GM13977 (cell line): Measurements from ENCODE around the gene SRRM3.

Experiments
- DNase-seq: peaks from one replicate; pipeline ENCODE4 v3.0.0; 2012; ENCODE audit warnings: low spot score
- in situ Hi-C: fragments of 300-500 bp; cut with MboI; formaldehyde crosslinking; loops from one replicate; pipeline ENCODE4 v1.12.0; 2022; ENCODE audit warnings: low sequenced_read_pairs, low pct_unique_long_range_greater_than_20kb, mixed read lengths, inconsistent platforms; ENCODE audit not compliant: unreplicated experiment
- TF ChIP-seq, protein P1 (sequence below): IDR thresholded peaks from 2 replicates; pipeline ENCODE4 v1.5.1; 2012; ENCODE audit warnings: mild to moderate bottlenecking, control low read depth; ENCODE audit not compliant: insufficient read depth; ENCODE audit errors: extremely low read depth, missing control alignments

Gene SRRM3

DNA sequence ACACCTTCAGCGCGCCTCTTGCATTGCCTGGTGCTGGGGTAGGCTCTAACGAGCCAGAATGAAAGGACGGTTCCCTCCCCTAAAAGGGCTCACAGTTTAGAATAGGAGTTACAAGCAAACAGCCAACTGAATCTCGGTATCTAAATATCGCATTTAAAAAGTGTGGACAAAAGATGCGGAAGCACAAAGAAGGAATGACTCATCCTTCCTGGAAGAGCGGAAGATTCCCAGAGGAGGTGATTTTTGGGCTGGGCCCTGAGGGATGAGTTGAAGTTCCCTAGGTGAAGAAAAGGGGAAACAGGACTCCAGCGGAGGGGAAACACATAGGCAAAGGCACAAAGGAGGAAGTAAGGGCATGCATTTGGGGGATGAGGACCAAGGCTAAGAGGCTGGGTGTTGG lies 29.9 kb downstream of the SRRM3 start:
- no peak for DNase-seq
- in situ Hi-C loops: no loop called here
- TF ChIP-seq, protein P1, sequence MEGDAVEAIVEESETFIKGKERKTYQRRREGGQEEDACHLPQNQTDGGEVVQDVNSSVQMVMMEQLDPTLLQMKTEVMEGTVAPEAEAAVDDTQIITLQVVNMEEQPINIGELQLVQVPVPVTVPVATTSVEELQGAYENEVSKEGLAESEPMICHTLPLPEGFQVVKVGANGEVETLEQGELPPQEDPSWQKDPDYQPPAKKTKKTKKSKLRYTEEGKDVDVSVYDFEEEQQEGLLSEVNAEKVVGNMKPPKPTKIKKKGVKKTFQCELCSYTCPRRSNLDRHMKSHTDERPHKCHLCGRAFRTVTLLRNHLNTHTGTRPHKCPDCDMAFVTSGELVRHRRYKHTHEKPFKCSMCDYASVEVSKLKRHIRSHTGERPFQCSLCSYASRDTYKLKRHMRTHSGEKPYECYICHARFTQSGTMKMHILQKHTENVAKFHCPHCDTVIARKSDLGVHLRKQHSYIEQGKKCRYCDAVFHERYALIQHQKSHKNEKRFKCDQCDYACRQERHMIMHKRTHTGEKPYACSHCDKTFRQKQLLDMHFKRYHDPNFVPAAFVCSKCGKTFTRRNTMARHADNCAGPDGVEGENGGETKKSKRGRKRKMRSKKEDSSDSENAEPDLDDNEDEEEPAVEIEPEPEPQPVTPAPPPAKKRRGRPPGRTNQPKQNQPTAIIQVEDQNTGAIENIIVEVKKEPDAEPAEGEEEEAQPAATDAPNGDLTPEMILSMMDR: no peak

DNA sequence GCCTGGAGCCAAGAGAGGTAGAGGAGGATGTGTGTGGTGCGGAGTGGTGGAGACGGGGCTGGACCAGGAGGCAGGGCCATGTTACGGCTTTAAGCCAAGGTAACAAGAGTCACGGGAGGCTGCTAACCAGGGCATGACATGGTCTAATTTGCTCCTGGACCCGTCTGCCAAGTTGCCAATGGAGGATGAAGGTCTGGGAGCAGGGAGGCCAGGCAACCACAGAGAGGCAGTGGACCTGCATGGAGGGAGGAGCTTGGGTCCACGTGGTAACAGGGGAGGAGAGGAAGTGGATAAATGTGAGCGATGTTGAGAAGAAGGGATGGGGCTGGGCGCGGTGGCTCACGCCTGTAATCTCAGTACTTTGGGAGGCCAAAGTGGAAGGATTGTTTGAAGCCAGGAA lies 31.0 kb downstream of the SRRM3 start:
- no peak for DNase-seq
- in situ Hi-C loops: no loop called here
- TF ChIP-seq, protein P1: no peak

DNA sequence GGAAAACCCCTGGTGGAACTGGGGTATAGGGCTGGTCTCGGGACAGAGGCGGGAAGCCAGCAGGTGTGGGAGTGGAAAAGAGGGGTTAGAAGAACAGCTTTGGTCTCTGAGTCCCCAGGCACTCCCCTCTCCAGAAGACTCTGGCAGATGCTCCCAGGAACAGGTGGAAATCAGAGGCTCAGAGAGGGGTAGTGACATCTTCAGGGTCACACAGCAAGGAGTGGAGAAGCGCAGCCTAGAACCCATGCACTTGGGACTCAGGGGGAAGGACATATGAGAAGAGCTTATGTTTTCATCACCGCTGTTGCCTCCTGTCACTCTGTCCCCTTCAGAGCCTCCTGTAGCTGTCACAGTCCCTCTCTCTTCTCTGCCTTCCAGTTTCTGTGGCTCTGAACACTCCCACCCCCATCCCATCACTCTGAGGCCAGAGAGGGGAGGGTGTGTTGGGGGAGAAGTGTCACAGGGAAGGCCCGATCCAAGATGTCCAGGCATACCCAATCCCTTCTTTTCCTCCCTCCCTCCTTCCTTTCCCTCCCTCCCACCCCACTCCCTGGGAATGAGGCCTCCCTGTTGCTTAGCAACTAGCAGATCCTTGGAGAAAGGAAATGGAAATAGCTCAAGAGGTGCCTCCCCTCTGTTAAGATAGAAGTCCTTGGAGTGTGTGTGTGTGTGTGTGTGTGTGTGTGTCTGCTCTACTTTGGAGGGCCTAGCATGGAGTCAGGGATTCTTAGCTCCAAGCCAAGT lies 32.0 kb downstream of the SRRM3 start:
- DNase-seq: no peak
- in situ Hi-C loops: no loop called here
- TF ChIP-seq, protein P1: no peak

DNA sequence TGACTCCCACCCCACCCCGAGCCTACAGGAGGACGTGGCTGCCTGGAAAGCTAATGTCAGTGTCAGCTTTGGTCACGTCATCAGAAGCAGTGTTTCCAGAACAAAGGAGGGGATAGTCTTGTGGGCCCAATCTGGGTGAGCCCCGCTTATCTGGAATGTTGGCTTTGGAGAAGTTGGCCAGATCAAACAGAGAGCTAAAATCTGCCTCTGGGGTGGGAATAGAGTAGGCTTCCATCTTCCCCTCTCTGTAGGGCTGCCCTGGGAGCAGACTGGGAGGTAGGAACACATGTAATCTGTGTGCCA lies 32.5 kb downstream of the SRRM3 start:
- TF ChIP-seq, protein P1: no peak
- in situ Hi-C loops: no loop called here
- no peak for DNase-seq

DNA sequence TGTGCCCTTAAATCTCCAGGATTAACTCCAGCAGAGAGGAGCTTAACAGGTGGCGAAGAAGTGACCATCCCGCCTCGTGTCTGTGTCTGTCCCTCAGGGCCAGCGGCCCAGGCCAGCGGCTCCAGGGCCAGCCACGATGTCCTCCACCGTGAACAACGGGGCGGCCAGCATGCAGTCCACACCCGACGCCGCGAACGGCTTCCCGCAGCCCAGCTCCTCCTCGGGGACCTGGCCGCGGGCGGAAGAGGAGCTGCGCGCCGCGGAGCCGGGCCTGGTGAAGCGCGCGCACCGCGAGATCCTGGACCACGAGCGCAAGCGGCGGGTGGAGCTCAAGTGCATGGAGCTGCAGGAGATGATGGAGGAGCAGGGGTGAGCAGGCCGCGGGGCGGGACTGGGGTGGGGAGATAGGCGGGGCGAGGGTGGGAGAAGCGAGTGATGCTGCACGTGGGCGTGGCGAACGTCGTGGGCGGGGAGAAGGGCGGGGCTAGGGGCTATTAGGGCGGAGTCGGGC lies 33.3 kb downstream of the SRRM3 start:
- in situ Hi-C loops: no loop called here
- TF ChIP-seq, protein P1: no peak
- DNase-seq: peak; percentile 93

DNA sequence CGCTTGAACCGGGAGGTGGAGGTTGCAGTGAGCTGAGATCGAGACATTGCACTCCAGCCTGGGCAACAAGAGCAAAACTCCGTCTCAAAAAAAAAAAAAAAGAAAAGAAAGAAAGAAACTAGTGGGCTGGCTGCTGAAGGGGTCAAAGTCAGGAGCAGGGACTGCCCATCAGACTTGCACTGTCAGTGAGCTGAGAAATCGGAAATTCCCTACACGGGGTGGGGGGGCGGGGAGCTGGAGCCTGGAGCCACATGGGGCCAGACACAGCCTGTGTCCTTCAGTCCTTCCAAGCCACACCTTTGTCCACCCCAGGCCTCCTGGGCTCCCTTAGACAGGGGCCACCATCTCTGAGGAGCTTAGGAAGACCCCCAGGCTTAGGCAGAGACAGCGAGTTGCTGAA lies 34.5 kb downstream of the SRRM3 start:
- in situ Hi-C loops: no loop called here
- TF ChIP-seq, protein P1: no peak
- peak; percentile 52 for DNase-seq

DNA sequence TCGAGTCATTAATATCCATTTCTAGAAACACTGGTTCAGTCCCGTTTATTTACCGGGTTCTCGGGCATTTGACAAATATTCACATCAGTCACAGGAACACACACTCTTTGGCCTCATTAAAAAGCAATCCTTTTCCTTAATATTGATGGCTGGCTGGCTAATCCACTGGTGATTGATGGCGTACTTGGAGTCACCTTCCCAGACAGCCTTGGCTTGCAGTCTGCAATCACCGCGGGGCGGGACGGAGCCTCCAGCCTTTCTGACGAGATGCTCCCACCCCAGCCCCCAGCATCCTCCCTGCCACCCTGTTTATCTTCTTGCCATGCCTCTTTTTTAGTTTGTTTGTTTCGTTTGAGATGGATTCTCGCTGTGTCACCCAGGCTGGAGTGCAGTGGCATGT lies 36.6 kb downstream of the SRRM3 start:
- DNase-seq: no peak
- TF ChIP-seq, protein P1: no peak
- in situ Hi-C loops: no loop called here
